IMR-90 (cell line): ENCODE measurements around the gene EPB41L4A. TPM values are rescaled to one million over a fixed set of nuclear protein-coding genes. Genes with fewer than 3 reads are reported as not detected.

Experiments
- ATAC-seq: fragments of 200-7000 bp; cut with Tn5 transposase; 2 replicates; pipeline ENCODE4 v1.9.1; 2020; ENCODE audit warnings: low read depth, mild to moderate bottlenecking, moderate library complexity
- BruUV-seq: library from RNA; stranded (reverse); fragments of 400-500 nt; replicated peaks from 2 replicates; lab custom pipeline; 2021; lab: Mats Ljungman, UMichigan
- CTCF ChIA-PET: fragments of 300-600 bp; formaldehyde crosslinking; extraction: SDS; loops from one replicate; lab custom pipeline; 2021; ENCODE audit warnings: antibody characterized with exemption; lab: Yijun Ruan, JAX
- POLR2A ChIA-PET: fragments of 300-600 bp; sonication (Branson Sonifier 250); formaldehyde crosslinking; loops from one replicate; lab custom pipeline; 2022; ENCODE audit warnings: antibody characterized with exemption; ENCODE audit not compliant: unreplicated experiment; lab: Charles Lee
- DNase-seq: peaks from one replicate; pipeline ENCODE4 v3.0.0; 2013
- H2AFZ ChIP-seq: replicated peaks from 2 replicates; pipeline ENCODE3; 2013; ENCODE audit warnings: low read length, mild to moderate bottlenecking; ENCODE audit not compliant: poor library complexity
- H2AK5ac ChIP-seq: 2 replicates; pipeline ENCODE4 v1.6.1; 2013; ENCODE audit warnings: low read depth, low read length, inconsistent platforms
- H2AK9ac ChIP-seq: replicated peaks from 2 replicates; pipeline ENCODE3; 2013; ENCODE audit warnings: mild to moderate bottlenecking, low read depth, low read length, moderate library complexity; ENCODE audit not compliant: poor library complexity
- H2BK120ac ChIP-seq: 2 replicates; pipeline ENCODE4 v1.6.1; 2013; ENCODE audit warnings: low read depth, low read length, inconsistent platforms
- H2BK15ac ChIP-seq: 3 replicates; pipeline ENCODE4 v1.6.1; 2013; ENCODE audit warnings: low read depth, low read length, inconsistent platforms
- H2BK20ac ChIP-seq: 2 replicates; pipeline ENCODE4 v1.6.1; 2013; ENCODE audit warnings: low read depth, mild to moderate bottlenecking, inconsistent platforms, low read length, moderate library complexity
- H2BK5ac ChIP-seq: 2 replicates; pipeline ENCODE4 v1.6.1; 2013; ENCODE audit warnings: mild to moderate bottlenecking, low read depth, low read length, inconsistent platforms; ENCODE audit not compliant: poor library complexity, severe bottlenecking
- H3K14ac ChIP-seq: replicated peaks from 2 replicates; pipeline ENCODE4 v1.6.1; 2013; ENCODE audit warnings: low read depth, low read length, inconsistent platforms
- H3K18ac ChIP-seq: 2 replicates; pipeline ENCODE4 v1.6.1; 2013; ENCODE audit warnings: low read depth, low read length, control low read depth
- H3K23ac ChIP-seq: 2 replicates; pipeline ENCODE4 v1.6.1; 2013; ENCODE audit warnings: low read depth, low read length, inconsistent platforms
- H3K27ac ChIP-seq: 2 replicates; pipeline ENCODE4 v1.5.1; 2013; ENCODE audit warnings: mild to moderate bottlenecking, control low read depth, low read length; ENCODE audit not compliant: insufficient read depth
- H3K27me3 ChIP-seq: 2 replicates; pipeline ENCODE4 v1.6.1; 2013; ENCODE audit warnings: low read length; ENCODE audit not compliant: control insufficient read depth, insufficient read depth
- H3K36me3 ChIP-seq: 2 replicates; pipeline ENCODE4 v1.6.1; 2013; ENCODE audit warnings: low read length, mixed read lengths; ENCODE audit not compliant: control insufficient read depth, insufficient read depth
- H3K4ac ChIP-seq: 2 replicates; pipeline ENCODE4 v1.6.1; 2013; ENCODE audit warnings: low read depth, low read length, inconsistent platforms
- H3K4me1 ChIP-seq: 2 replicates; pipeline ENCODE4 v1.6.1; 2013; ENCODE audit warnings: low read length, mixed read lengths; ENCODE audit not compliant: control insufficient read depth, insufficient read depth
- H3K4me2 ChIP-seq: 2 replicates; pipeline ENCODE4 v1.6.1; 2013; ENCODE audit warnings: low read depth, mild to moderate bottlenecking, control low read depth, low read length, moderate library complexity
- H3K4me3 ChIP-seq: 2 replicates; pipeline ENCODE4 v1.5.1; 2013; ENCODE audit warnings: low read depth, mild to moderate bottlenecking, control low read depth, low read length, moderate library complexity; ENCODE audit not compliant: insufficient read depth
- H3K56ac ChIP-seq: 2 replicates; pipeline ENCODE4 v1.6.1; 2013; ENCODE audit warnings: low read length, inconsistent platforms; ENCODE audit not compliant: insufficient read depth; ENCODE audit errors: extremely low read depth
- H3K79me1 ChIP-seq, 2 experiments: 2 replicates each; pipeline ENCODE4 v1.6.1; 2013; ENCODE audit warnings: low read length in 2 of 2, inconsistent platforms in 1 of 2, low read depth in 1 of 2
- H3K9ac ChIP-seq: 2 replicates; pipeline ENCODE4 v1.6.1; 2013; ENCODE audit warnings: low read depth, low read length, control low read depth
- H3K9me1 ChIP-seq: 2 replicates; pipeline ENCODE4 v1.6.1; 2013; ENCODE audit warnings: low read length, inconsistent platforms; ENCODE audit not compliant: insufficient read depth
- H3K9me3 ChIP-seq: 2 replicates; pipeline ENCODE4 v1.6.1; 2013; ENCODE audit warnings: low read length; ENCODE audit not compliant: control insufficient read depth, insufficient read depth
- H4K20me1 ChIP-seq: 2 replicates; pipeline ENCODE4 v1.6.1; 2013; ENCODE audit warnings: low read length, inconsistent platforms; ENCODE audit not compliant: insufficient read depth
- H4K5ac ChIP-seq: 2 replicates; pipeline ENCODE4 v1.6.1; 2013; ENCODE audit warnings: mild to moderate bottlenecking, low read depth, low read length, control low read depth
- H4K8ac ChIP-seq, 2 experiments: 2 replicates each; pipeline ENCODE4 v1.6.1; 2013; ENCODE audit warnings: low read depth in 2 of 2, low read length in 2 of 2, control low read depth in 1 of 2, inconsistent platforms in 1 of 2
- H4K91ac ChIP-seq: 2 replicates; pipeline ENCODE4 v1.6.1; 2013; ENCODE audit warnings: low read depth, low read length, inconsistent platforms; ENCODE audit not compliant: insufficient read depth
- NFE2L2 ChIP-seq: fragments of 150-350 bp; IDR thresholded peaks from 2 replicates; pipeline ENCODE4 v1.6.1; 2016; ENCODE audit warnings: low read depth, mild to moderate bottlenecking, low read length
- RCOR1 ChIP-seq: IDR thresholded peaks from 2 replicates; pipeline ENCODE4 v1.6.1; 2012; ENCODE audit warnings: mild to moderate bottlenecking, low read length, improper control_type of control experiment; ENCODE audit not compliant: insufficient replicate concordance
- RFX5 ChIP-seq: IDR thresholded peaks from 2 replicates; pipeline ENCODE4 v1.8.0; 2012; ENCODE audit warnings: low read depth, mild to moderate bottlenecking, low read length, moderate library complexity
- WGBS, 2 experiments: methylation state at CpG; one replicate each; pipeline versions ENCODE4 v1.1.5 to v1.1.7; 2013; ENCODE audit warnings: missing lambda C conversion rate in 2 of 2; ENCODE audit not compliant: insufficient read length in 1 of 2; ENCODE audit errors: extremely low coverage in 2 of 2; 5-methylcytosine and 5-hydroxymethylcytosine counted together
- dilution Hi-C: fragments of 300-500 bp; cut with HindIII; formaldehyde crosslinking; loops from one replicate; pipeline ENCODE4 v1.14.3; 2018; ENCODE audit warnings: low sequenced_read_pairs; ENCODE audit not compliant: unreplicated experiment
- in situ Hi-C: fragments of 300-500 bp; cut with MboI; formaldehyde crosslinking; loops from 3 replicates; pipeline ENCODE4 v1.14.3; 2019; ENCODE audit warnings: low sequenced_read_pairs, inconsistent platforms, mixed read lengths
- intact Hi-C: fragments of 100-400 bp; cut with micrococcal nuclease; formaldehyde crosslinking; loops from 2 replicates; pipeline ENCODE4 v1.10.0; 2022
- polyA plus RNA-seq, 3 experiments: library from polyadenylated mRNA; depleted of rRNA; stranded (reverse); fragments of >200 nt; gene quantifications; 2 replicates each; pipeline ENCODE4 v1.2.3, GENCODE V29; 2012; ENCODE audit warnings: low replicate concordance in 1 of 3
- total RNA-seq: library from RNA; depleted of rRNA; stranded (reverse); fragments of >200 nt; gene quantifications from 2 replicates; pipeline ENCODE4 v1.2.3, GENCODE V29; 2012

Gene EPB41L4A
- total and polyA plus RNA-seq, 2 of the 4 experiments (the other 2 are of a cell fraction): under 0.01 to 0.02 TPM

GRCh38 chr5:112440031-112440430, 21.0 kb upstream of the EPB41L4A start:
- no peaks in the 10 kb centered on the region for H3K9me1 ChIP-seq
- dilution Hi-C loops: no loop called here
- H2AFZ ChIP-seq: no peak overlapping the region
- no peaks in the 10 kb centered on the region for H3K4me1 ChIP-seq
- H2BK5ac ChIP-seq: no peak overlapping the region
- H3K79me1 ChIP-seq: no peaks in the 10 kb centered on the region
- no peak overlapping the region for H3K23ac ChIP-seq
- H3K4ac ChIP-seq: no peak overlapping the region
- ChIA-PET CTCF (no interaction called here), POLR2A (no interaction called here)
- H3K56ac ChIP-seq: no peak overlapping the region
- H4K20me1 ChIP-seq: no peaks in the 10 kb centered on the region
- H2AK9ac ChIP-seq: no peak overlapping the region
- ATAC-seq (no peak), DNase-seq (no peak)
- H3K4me2 ChIP-seq: no peak overlapping the region
- no peak overlapping the region for H3K14ac ChIP-seq
- BruUV-seq: no TSS peak
- H3K4me3 ChIP-seq: no peak overlapping the region
- H3K9me3 ChIP-seq: no peaks in the 10 kb centered on the region
- TF ChIP-seq RFX5 (no peak), RCOR1 (no peak), NFE2L2 (no peak)
- H4K8ac ChIP-seq: no peak overlapping the region
- H3K36me3 ChIP-seq: no peaks in the 10 kb centered on the region
- H2BK20ac ChIP-seq: no peak overlapping the region
- no peak overlapping the region for H4K91ac ChIP-seq
- H2BK15ac ChIP-seq: no peak overlapping the region
- H3K18ac ChIP-seq: no peak overlapping the region
- intact Hi-C loops: no loop called here
- in situ Hi-C loops: no loop called here
- H2BK120ac ChIP-seq: no peak overlapping the region
- no peak overlapping the region for H3K9ac ChIP-seq
- no peak overlapping the region for H3K27ac ChIP-seq
- H4K5ac ChIP-seq: no peak overlapping the region
- WGBS, 2 experiments: no CpG with 5 or more reads among the region's 2 CpGs
- H3K27me3 ChIP-seq: no peaks in the 10 kb centered on the region
- H2AK5ac ChIP-seq: no peak overlapping the region
